ENCODE measurements around the gene WDR87. TPM values are rescaled to one million over a fixed set of nuclear protein-coding genes. Genes with fewer than 3 reads are reported as not detected.
A peak's percentile ranks its signal among the peaks of the same experiment; 100 is the strongest.
"Not testable (repeated sequence)": the region's sequence is repeated elsewhere in the genome, so short reads cannot be mapped to it uniquely, and the experiment has no call there.

WDR87 gene
- polyA plus RNA-seq, 2 donors, result not detected

DNA sequence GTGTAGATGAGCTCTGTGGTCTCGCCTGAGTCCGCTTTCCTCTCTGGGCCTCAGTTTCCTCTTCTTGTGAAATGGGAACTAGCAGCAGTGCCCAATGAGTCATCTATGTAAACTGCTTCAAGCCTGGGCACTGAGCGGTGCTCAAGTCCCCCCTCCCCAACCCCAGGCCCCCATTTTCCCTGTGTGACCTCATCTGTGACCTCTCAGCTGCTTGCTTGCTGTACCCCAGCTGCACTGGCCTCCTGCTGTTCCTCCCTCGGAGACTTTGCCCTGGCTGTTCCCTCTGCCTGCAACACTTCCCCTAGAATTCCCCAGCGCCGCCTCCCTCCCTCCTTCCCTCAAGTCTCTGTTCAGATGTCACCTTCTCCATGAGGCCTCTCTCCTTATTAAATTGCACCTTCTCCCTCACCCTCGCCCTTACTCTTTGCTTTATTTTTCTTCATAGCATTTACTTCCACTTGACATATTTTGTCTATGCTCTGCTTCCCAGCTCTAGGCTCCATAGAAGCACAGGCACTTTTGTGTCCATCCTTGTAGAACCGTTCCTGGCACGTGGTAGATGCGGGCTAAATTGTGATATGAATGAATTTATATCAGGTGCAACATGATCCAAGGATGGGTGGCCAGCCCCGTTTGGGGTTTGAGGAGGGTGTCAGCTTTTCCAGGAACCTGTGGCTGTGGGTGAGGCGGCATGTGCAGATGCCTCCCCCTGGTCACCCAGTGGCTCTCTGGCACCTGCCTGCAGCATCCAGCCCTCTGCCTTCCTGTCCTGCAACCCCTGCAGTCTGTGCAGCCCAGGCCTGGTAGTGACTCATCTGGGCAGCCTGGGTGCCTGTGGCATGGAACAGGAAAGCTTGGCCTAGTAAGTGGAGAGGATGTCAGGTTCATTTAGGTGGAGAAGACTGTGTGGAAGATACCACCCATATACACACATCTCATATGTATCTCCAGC, 26.9 kb upstream of the WDR87 start:
- Histone ChIP-seq H3K9me3 (ENCODE audit: control insufficient read depth in 2 of 2, insufficient read depth in 1 of 2, low read depth in 1 of 2, low read length in 1 of 2) (peaks cover 0 to 2% of the 10 kb centered on the region in 2 donors), H3K36me3 (ENCODE audit: control insufficient read depth in 2 of 2, insufficient read depth in 2 of 2, low read length in 1 of 2) (no peaks in the 10 kb centered on the region), H3K4me3 (ENCODE audit: low read depth in 1 of 2, low read length in 2 of 2) (peak overlapping the region in 1 of 2 donors; percentile 16), H3K27me3 (ENCODE audit: control insufficient read depth in 1 of 2, insufficient read depth in 2 of 2, low read length in 2 of 2) (no peaks in the 10 kb centered on the region), H3K4me1 (ENCODE audit: control insufficient read depth in 2 of 2, insufficient read depth in 2 of 2, low read length in 1 of 2) (peaks cover 0 to 3% of the 10 kb centered on the region in 2 donors), H3K27ac (ENCODE audit: low read depth in 2 of 2, low read length in 1 of 2) (peak overlapping the region; percentile 66 to 84)
- 48 to 54% methylated on average over 12 of the region's 12 CpGs for WGBS, 2 donors

DNA sequence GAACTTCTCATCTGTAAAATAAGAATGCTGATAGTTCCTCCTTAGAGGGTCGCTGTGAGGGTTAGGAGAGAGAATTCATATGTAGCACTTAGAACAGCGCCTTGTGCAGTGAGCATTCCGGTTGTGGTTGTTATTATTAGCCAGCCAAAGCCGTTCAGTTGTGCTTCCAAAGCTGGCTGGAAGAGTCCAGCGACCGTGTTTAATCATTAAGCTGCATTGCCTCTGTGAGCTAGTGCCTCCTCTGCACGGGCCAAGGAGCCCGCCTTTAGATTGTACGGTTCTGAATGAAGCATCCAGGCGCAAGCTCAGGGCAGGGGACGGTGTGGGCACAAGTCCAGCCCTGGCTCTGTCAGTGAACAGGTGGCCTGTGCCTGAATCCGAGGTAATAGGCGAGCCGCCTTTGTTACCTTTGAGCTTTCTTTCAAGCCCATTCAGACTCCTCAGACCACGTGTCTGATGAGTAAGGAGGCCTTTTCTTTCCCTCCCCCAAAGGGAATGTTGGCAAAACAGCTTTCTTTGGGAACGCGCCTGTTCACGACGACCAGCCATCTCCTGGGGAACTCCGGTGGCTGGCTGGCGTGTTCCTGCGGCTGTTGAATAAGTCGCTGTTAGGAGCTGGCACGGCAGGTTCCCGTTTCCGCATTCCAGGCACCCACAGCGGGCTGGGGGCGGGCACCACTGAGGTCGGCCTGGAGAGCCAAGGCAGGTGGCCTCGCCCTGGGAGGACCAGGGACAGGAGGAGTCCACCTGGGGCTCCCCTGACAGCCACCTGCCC, 25.7 kb upstream of the WDR87 start:
- 22 to 23% methylated on average over 30 of the region's 30 CpGs for WGBS, 2 donors
- Histone ChIP-seq H3K4me1 (ENCODE audit: control insufficient read depth in 2 of 2, insufficient read depth in 2 of 2, low read length in 1 of 2) (peaks cover 0 to 3% of the 10 kb centered on the region in 2 donors), H3K27me3 (ENCODE audit: control insufficient read depth in 1 of 2, insufficient read depth in 2 of 2, low read length in 2 of 2) (no peaks in the 10 kb centered on the region), H3K9me3 (ENCODE audit: control insufficient read depth in 2 of 2, insufficient read depth in 1 of 2, low read depth in 1 of 2, low read length in 1 of 2) (peaks cover 0 to 2% of the 10 kb centered on the region in 2 donors), H3K27ac (ENCODE audit: low read depth in 2 of 2, low read length in 1 of 2) (peak overlapping the region; percentile 66 to 84), H3K36me3 (ENCODE audit: control insufficient read depth in 2 of 2, insufficient read depth in 2 of 2, low read length in 1 of 2) (no peaks in the 10 kb centered on the region), H3K4me3 (ENCODE audit: low read depth in 1 of 2, low read length in 2 of 2) (peak overlapping the region; percentile 16 to 26)

DNA sequence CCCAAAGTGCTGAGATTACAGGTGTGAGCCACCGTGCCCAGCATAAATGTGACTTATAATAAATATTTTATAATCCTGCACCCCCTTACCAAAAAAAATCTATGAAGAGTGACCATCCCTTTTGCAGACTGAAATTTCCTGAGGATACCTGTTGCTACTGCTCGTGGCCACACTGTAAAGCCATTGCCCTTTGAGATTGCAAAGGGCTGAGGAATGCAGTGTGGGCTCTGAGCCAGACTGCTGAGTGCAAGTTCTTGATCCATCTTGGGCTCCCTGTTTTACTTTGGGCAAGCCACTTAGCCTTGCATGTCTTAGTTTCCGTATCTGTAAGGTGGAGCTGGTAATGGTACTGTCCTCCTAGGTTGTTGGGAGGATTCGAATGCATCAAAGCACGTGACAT, 24.0 kb upstream of the WDR87 start:
- Histone ChIP-seq H3K4me3 (ENCODE audit: low read depth in 1 of 2, low read length in 2 of 2) (no peak overlapping the region), H3K27ac (ENCODE audit: low read depth in 2 of 2, low read length in 1 of 2) (no peak overlapping the region), H3K36me3 (ENCODE audit: control insufficient read depth in 2 of 2, insufficient read depth in 2 of 2, low read length in 1 of 2) (no peaks in the 10 kb centered on the region), H3K9me3 (ENCODE audit: control insufficient read depth in 2 of 2, insufficient read depth in 1 of 2, low read depth in 1 of 2, low read length in 1 of 2) (peaks cover 0 to under 1% of the 10 kb centered on the region in 2 donors), H3K27me3 (ENCODE audit: control insufficient read depth in 1 of 2, insufficient read depth in 2 of 2, low read length in 2 of 2) (no peaks in the 10 kb centered on the region), H3K4me1 (ENCODE audit: control insufficient read depth in 2 of 2, insufficient read depth in 2 of 2, low read length in 1 of 2) (peaks cover 0 to 3% of the 10 kb centered on the region in 2 donors)
- WGBS, 2 donors, result 87 to 92% methylated on average over 5 of the region's 5 CpGs

DNA sequence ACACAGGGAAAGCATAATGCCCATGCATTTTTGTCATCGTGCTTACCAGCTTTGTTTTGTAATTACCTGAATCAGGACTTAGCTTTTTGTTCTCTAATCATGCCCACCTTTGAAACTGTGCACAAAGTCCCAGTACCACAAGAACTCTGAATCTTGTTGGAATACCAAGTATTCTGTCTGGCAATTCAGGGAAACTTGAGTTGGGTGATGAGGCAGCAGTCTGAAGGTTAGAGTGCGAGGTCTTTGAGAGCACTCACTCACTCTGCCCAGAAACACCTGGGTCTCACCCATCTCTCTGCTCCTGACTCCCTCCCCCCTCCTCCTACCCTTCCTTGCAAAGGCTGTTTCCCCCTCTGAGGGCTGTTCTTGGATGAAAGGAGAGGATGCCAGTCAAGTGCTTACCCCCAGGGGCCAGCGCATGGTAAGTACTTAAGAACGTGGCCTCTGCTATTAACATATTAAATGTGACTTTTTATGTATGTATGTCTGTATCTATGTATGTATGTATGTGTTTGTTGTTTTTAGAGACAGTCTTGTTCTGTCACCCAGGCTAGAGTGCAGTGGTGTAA, 23.0 kb upstream of the WDR87 start:
- Histone ChIP-seq H3K9me3 (ENCODE audit: control insufficient read depth in 2 of 2, insufficient read depth in 1 of 2, low read depth in 1 of 2, low read length in 1 of 2) (no peaks in the 10 kb centered on the region), H3K27me3 (ENCODE audit: control insufficient read depth in 1 of 2, insufficient read depth in 2 of 2, low read length in 2 of 2) (no peaks in the 10 kb centered on the region), H3K27ac (ENCODE audit: low read depth in 2 of 2, low read length in 1 of 2) (no peak overlapping the region), H3K36me3 (ENCODE audit: control insufficient read depth in 2 of 2, insufficient read depth in 2 of 2, low read length in 1 of 2) (no peaks in the 10 kb centered on the region), H3K4me3 (ENCODE audit: low read depth in 1 of 2, low read length in 2 of 2) (no peak overlapping the region), H3K4me1 (ENCODE audit: control insufficient read depth in 2 of 2, insufficient read depth in 2 of 2, low read length in 1 of 2) (peaks cover 0 to 3% of the 10 kb centered on the region in 2 donors)
- 87% methylated on average over 4 of the region's 4 CpGs for WGBS, 2 donors

DNA sequence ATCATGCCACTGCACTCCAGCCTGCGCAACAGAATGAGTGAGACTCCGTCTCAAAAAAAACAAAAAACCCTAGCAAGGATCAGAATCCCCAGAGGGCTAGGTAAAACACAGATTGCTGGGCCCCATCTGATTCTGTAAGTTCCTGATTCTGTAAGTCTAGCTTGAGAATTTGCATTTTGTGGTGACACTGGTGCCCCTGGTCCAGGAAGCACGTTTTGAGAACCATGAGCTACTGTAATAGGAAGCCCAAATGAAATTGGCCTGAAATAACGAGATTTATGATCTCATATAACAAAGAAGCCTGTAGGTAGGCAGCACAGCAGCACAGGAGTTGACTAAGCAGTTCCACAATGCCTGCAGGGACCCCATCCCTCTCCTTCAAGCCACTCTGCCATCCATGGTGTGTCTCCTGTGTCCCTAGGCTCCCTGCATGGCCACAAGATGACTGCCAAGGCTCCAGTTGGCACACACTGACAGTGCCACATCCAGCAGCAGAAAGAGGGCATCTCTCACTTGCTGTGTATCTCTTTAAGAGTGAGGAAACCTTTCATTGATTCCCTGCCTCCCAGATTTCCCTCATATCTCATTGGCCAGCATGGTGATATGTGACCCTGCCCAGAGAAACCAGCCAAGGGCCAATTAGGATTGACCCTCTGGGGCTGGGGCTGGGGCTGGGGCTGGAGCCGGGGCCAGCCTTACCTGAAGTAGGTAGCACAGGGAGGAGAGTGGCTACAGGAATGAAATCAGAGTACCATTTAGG, 22.3 kb upstream of the WDR87 start:
- H3K4me1 ChIP-seq (ENCODE audit: control insufficient read depth in 2 of 2, insufficient read depth in 2 of 2, low read length in 1 of 2), result peaks cover 0 to 3% of the 10 kb centered on the region in 2 donors
- no peak overlapping the region for H3K4me3 ChIP-seq (ENCODE audit: low read depth in 1 of 2, low read length in 2 of 2)
- no peaks in the 10 kb centered on the region for H3K27me3 ChIP-seq (ENCODE audit: control insufficient read depth in 1 of 2, insufficient read depth in 2 of 2, low read length in 2 of 2)
- no peak overlapping the region for H3K27ac ChIP-seq (ENCODE audit: low read depth in 2 of 2, low read length in 1 of 2)
- WGBS, 2 donors, result 69 to 73% methylated on average over 5 of the region's 5 CpGs
- H3K9me3 ChIP-seq (ENCODE audit: control insufficient read depth in 2 of 2, insufficient read depth in 1 of 2, low read depth in 1 of 2, low read length in 1 of 2), result no peaks in the 10 kb centered on the region
- H3K36me3 ChIP-seq (ENCODE audit: control insufficient read depth in 2 of 2, insufficient read depth in 2 of 2, low read length in 1 of 2), result no peaks in the 10 kb centered on the region

DNA sequence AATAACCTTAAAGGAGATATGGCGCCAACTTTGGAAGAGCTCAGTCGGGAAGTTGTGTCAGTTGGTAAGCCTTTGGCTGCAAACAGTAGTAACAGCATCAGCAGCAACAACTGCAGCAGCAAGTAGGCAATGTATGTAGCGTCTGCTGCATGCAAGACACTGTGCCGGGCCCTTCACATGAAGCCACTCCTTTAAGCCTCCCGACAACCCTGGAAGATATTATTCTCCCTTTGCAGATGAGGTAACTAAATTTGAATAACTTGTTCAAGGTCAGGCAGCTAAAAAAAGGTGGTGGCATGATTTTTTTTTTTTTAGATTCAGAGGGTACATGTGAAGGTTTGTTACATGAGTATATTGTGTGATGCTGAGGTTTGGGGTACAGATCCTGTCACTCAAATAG, 20.3 kb upstream of the WDR87 start:
- Histone ChIP-seq H3K4me3 (ENCODE audit: low read depth in 1 of 2, low read length in 2 of 2) (no peak overlapping the region), H3K9me3 (ENCODE audit: control insufficient read depth in 2 of 2, insufficient read depth in 1 of 2, low read depth in 1 of 2, low read length in 1 of 2) (no peaks in the 10 kb centered on the region), H3K36me3 (ENCODE audit: control insufficient read depth in 2 of 2, insufficient read depth in 2 of 2, low read length in 1 of 2) (no peaks in the 10 kb centered on the region), H3K27ac (ENCODE audit: low read depth in 2 of 2, low read length in 1 of 2) (no peak overlapping the region), H3K27me3 (ENCODE audit: control insufficient read depth in 1 of 2, insufficient read depth in 2 of 2, low read length in 2 of 2) (no peaks in the 10 kb centered on the region), H3K4me1 (ENCODE audit: control insufficient read depth in 2 of 2, insufficient read depth in 2 of 2, low read length in 1 of 2) (no peaks in the 10 kb centered on the region)
- WGBS, 2 donors, result 80 to 91% methylated on average over 5 of the region's 5 CpGs

DNA sequence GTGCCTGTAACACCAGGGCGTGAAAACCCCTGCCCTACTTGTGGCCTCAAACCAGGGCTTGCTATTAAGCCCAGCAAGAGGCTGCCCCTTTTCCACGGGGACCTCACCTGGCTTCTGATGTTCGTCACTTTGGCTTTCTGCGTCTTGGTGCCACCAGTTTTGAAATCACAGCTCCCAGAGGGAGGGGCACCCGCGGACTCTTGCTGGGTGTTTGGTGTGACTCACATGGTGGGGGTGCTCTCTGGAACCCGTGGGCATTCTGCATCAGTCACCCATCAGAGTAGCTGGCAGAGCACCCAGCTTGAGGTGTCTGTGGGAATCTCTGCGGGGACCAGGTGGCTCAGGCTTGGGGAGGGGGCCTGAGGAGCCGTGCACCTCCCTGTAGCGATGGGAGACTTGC, 19.9 kb upstream of the WDR87 start:
- no peaks in the 10 kb centered on the region for H3K36me3 ChIP-seq (ENCODE audit: control insufficient read depth in 2 of 2, insufficient read depth in 2 of 2, low read length in 1 of 2)
- H3K27ac ChIP-seq (ENCODE audit: low read depth in 2 of 2, low read length in 1 of 2), result no peak overlapping the region
- no peaks in the 10 kb centered on the region for H3K9me3 ChIP-seq (ENCODE audit: control insufficient read depth in 2 of 2, insufficient read depth in 1 of 2, low read depth in 1 of 2, low read length in 1 of 2)
- H3K4me1 ChIP-seq (ENCODE audit: control insufficient read depth in 2 of 2, insufficient read depth in 2 of 2, low read length in 1 of 2), result no peaks in the 10 kb centered on the region
- H3K27me3 ChIP-seq (ENCODE audit: control insufficient read depth in 1 of 2, insufficient read depth in 2 of 2, low read length in 2 of 2), result no peaks in the 10 kb centered on the region
- 82 to 84% methylated on average over 10 of the region's 10 CpGs for WGBS, 2 donors
- no peak overlapping the region for H3K4me3 ChIP-seq (ENCODE audit: low read depth in 1 of 2, low read length in 2 of 2)

DNA sequence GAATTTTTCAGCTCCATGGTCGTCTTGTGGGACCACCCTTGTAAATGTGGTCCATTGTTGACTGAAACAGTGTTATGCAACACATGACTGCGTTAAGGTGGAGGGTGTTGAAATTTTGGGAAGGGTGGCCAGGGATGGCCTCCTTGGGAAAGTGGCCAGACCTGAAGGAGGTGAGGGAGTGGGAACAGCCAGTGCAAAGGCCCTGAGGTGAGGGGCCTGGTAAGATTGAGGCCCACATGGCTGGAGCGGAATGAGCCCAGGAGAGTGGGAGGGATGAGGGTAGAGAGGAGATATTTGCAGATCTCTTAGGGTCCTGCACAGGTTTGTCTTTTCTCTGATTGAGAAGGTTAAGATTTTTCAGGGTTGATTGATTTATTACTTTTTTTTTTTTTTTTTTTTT, 18.8 kb upstream of the WDR87 start:
- no peak overlapping the region for H3K27ac ChIP-seq (ENCODE audit: low read depth in 2 of 2, low read length in 1 of 2)
- 88 to 94% methylated on average over 3 of the region's 3 CpGs for WGBS, 2 donors
- no peaks in the 10 kb centered on the region for H3K9me3 ChIP-seq (ENCODE audit: control insufficient read depth in 2 of 2, insufficient read depth in 1 of 2, low read depth in 1 of 2, low read length in 1 of 2)
- H3K4me3 ChIP-seq (ENCODE audit: low read depth in 1 of 2, low read length in 2 of 2), result no peak overlapping the region
- no peaks in the 10 kb centered on the region for H3K4me1 ChIP-seq (ENCODE audit: control insufficient read depth in 2 of 2, insufficient read depth in 2 of 2, low read length in 1 of 2)
- H3K36me3 ChIP-seq (ENCODE audit: control insufficient read depth in 2 of 2, insufficient read depth in 2 of 2, low read length in 1 of 2), result no peaks in the 10 kb centered on the region
- H3K27me3 ChIP-seq (ENCODE audit: control insufficient read depth in 1 of 2, insufficient read depth in 2 of 2, low read length in 2 of 2), result no peaks in the 10 kb centered on the region

DNA sequence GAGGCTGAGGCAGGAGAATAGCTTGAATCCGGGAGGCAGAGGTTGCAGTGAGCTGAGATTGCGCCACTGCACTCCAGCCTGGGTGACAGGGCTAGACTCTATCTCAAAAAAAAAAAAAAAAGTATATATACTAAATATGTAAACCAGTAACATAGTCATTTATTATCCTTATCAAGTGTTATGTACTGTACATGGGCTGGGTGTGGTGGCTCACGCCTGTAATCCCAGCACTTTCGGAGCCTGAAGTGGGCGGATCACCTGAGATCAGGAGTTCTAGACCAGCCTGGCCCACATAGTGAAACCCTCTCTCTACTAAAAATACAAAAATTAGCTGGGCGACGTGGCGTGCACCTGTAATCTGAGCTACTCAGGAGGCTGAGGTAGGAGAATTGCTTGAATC, 18.2 kb upstream of the WDR87 start:
- 81 to 94% methylated on average over 8 of the region's 8 CpGs for WGBS, 2 donors
- not testable (repeated sequence) for H3K27me3 ChIP-seq (ENCODE audit: control insufficient read depth in 1 of 2, insufficient read depth in 2 of 2, low read length in 2 of 2); H3K4me3 ChIP-seq (ENCODE audit: low read depth in 1 of 2, low read length in 2 of 2); H3K27ac ChIP-seq (ENCODE audit: low read depth in 2 of 2, low read length in 1 of 2); H3K9me3 ChIP-seq (ENCODE audit: control insufficient read depth in 2 of 2, insufficient read depth in 1 of 2, low read depth in 1 of 2, low read length in 1 of 2); H3K4me1 ChIP-seq (ENCODE audit: control insufficient read depth in 2 of 2, insufficient read depth in 2 of 2, low read length in 1 of 2); H3K36me3 ChIP-seq (ENCODE audit: control insufficient read depth in 2 of 2, insufficient read depth in 2 of 2, low read length in 1 of 2)

Data from esophagus (tissue), 2 donors.